Measurements from ENCODE around the gene TGM2. TPM values are rescaled to one million over a fixed set of nuclear protein-coding genes. Genes with fewer than 3 reads are reported as not detected.

TGM2 gene
- total and polyA plus RNA-seq, 9 of the 15 experiments (the other 6 are each of a cell fraction or from before 2014, with no cell fraction given): 5.5 to 78.5 (median 37.6) TPM

DNA sequence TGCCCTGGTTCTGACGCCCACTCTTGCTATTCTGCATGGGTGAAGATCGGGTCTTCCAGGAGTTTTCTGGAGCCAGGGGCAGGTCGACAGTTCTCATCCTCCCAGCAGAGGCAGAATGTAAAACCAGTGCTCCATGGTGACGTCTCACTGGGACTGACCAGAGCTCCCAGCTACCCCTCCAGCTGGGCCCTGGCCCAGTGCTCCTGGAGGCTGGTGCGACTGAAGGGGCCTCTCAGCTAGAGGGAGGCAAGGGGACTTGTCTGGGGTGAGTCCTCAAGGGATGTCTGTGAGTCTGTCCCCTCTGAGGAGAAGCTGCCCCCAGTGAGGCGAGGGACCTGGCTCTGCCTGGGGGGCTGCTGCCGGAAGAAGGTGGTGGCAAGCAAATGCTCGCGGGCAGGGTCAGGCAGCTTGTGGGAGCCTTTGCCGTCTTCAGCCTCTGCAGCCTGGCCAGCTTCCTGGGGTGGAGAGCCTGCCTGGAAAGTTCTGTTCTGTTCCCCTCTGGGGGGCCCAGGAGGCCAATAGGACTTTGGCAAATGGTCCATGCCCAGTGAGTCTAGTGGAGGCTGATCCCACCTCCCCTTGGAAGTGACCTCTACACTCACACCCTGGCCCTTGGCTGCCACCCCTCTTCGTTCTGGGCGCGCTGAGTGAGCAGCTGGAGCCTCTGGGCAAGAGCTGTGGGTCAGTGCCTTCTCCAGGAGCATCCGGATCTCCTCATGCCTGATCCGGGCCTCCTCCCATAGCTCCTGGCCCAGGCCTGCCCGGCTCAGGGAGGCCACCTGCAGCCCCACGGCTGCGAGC lies 47.9 kb upstream of the TGM2 start:
- no peak for ATAC-seq
- no peak for TF ChIP-seq CAMTA2 (CRISPR knock-in tag; conservative IDR thresholded peaks at IDR 0.05)
- 6% methylated on average over 14 of the region's 18 CpGs for WGBS (ENCODE audit: insufficient coverage, low coverage, missing lambda C conversion rate)

More for the DNA sequence above, 47.9 kb upstream of the TGM2 start:
- FAIRE-seq: no peak
- in situ Hi-C loops (cut with MboI) (loop anchor here (5.0 to 10.0 kb wide), 2 partner anchors 156 to 318 kb away; no protein-coding TSS in a partner anchor), intact Hi-C loops (cut with micrococcal nuclease) (no loop called here)
- Histone ChIP-seq H3K4me1 (replicated peaks in 1 of 2; ENCODE audit: control insufficient read depth in 2 of 2, insufficient read depth in 2 of 2, low read length in 2 of 2) (peaks cover 0 to 11% of the 10 kb centered on the region in 2 experiments; a peak in 2 of 5 replicates), H3K36me3 (ENCODE audit: control insufficient read depth, insufficient read depth, low read length) (no peaks in the 10 kb centered on the region), H3K27ac (ENCODE audit: extremely low read depth, low read depth, low read length) (no peak overlapping the region), H4K20me1 (replicated peaks; ENCODE audit: control insufficient read depth, insufficient read depth, low read length) (no peaks in the 10 kb centered on the region; the same call in 1 of the 2 replicates), H3K9me1 (ENCODE audit: control insufficient read depth, insufficient read depth, low read length) (no peaks in the 10 kb centered on the region), H3K4me2 (ENCODE audit: insufficient read depth, low read length) (no peak overlapping the region), H2AFZ (ENCODE audit: low read depth, low read length) (no peak overlapping the region), H3K9ac (ENCODE audit: insufficient read depth in 1 of 2, low read depth in 2 of 2, low read length in 2 of 2) (no peak overlapping the region), H3K9me3 (replicated peaks; ENCODE audit: control insufficient read depth, insufficient read depth, low read depth, low read length) (no peaks in the 10 kb centered on the region), H3K27me3 (ENCODE audit: control insufficient read depth in 2 of 2, insufficient read depth in 2 of 2, low read length in 2 of 2) (peaks cover 9 to 36% of the 10 kb centered on the region in 2 experiments; a peak in 4 of 5 replicates), H3K79me2 (ENCODE audit: control insufficient read depth, insufficient read depth, low read length) (no peaks in the 10 kb centered on the region), H3K4me3 (no peak overlapping the region)
- ChIA-PET CTCF (ENCODE audit: low intra/inter-chr PET ratio) (no interaction called here), POLR2A (interaction anchor here (1.2 kb wide), 1 partner anchor 16 kb away, joined by 5 read pairs; no protein-coding TSS in a partner anchor)
- BruUV-seq (replicated peaks): no TSS peak
- DNase-seq (ENCODE audit: extremely low read depth in 1 of 4, low spot score in 3 of 4): no peak
